ENCODE data around the gene SF3B2.

SF3B2 gene

DNA sequence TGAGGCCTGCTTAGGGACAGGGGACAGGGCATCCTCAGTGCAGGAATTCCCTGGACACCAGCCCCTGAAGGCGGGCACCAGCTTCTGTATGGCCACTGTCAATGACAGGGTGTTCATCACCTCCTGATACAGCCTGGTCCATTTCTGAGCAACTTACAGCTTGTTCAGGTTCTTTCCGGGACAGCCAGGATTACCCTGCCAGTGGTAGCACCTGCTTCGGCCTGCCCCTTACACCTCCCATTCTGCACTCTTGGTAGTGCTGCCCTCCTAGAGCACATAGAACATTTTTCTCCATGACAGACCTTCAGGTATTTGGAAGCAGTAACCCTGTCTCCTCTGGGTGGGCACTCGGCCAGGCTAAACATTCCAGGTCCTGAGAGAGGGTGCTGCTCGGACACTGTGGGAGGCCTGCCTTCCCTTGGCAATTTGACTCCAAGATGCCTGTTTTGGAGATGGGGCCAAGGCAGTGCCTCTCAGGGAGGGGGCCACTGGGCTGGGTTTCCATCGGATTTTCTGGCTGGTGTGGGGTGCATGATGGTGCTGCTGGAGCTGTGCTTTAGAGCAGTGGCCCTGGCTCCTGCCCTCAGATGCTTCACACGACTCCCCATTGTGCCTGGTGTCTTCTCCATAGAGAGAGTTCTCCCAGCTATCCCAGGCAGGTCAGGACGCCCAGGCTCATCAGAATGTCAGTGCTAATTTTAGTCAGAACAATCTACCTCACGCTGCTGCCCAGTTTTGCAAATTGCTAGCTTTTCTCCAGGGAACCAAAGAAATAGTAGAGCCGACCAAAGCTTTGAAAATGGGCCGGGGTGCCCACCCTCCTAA, 4.4 kb upstream of the SF3B2 start:
- H3K27ac ChIP-seq = no peak overlapping the region
- no peak for DNase-seq (ENCODE audit: low read depth, low spot score)

DNA sequence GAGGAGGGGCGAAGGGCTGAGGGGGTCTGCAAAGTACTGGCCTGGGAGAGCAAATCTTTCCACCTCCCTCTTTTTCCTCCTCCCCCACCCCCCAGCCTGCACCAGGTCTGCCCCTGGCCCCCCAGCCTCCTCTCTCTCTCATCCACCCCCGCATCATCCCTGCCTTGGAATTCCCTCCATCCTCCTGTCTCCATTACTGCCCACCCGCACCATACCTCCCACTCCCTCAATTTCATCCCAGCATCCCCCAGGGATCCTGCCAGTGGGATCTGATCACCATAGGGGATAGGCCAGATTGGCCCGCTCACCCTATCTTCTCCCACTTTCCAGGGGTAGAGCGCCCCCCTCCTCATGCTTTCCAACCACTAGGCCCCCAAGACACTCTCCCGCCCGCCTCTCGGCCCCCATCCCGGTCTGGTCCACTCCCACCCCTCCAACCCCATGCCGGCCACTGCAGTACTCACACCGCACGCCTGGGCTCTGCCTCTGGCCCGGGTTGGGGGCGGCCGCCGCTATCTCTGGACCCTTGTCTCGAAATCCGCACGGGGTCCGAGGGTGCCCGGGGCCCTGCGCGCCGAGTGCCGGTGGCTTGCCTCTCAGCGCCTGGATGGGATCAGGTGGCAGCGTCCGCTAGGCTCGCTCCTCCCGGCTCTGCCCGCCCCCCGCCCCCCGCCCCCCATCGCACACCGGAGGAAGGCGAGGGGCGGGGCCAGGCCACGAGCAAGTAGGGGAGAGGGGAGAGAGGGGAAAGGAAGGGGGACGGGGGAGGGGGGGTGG, 3.4 kb upstream of the SF3B2 start, which contains the start of gene GAL3ST3:
GAL3ST3 (minus strand) TSS at position 615 of the 777 bp plus-strand sequence. CDS start 3,746 bp downstream, outside the sequence.
- DNase-seq (ENCODE audit: low read depth, low spot score) = no peak
- H3K27ac ChIP-seq = no peak within 1 kb of the TSS

DNA sequence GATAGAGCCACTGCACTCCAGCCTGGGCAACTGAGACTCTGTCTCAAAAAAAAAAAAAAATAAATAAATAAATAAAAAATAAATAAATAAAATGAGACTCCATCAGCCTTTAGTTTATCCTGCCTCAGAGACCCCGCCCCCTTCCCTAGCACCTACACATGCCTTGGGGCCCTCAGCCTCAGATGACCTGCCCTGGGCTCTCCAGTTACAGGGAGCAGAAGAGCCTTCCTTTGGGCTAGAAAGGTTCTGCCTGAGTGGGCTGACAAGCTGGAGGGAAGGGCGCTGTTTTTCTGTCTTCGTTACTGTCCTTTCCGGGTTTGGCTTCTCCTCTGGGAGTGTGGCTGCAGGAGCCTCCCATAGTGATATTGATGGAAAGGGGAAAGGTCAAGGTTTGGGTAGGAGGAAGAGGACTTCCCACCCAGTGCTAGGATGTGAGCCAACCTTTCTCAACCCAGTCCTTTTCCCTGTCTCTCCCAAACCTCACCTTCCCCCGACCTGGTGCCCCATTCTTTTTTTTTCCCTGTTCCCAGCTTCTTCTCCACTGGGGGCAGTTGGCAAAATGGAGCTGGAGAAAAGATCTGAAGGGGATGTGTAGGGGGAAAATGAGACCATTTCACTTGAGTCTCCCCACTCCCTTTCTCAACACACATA, 1.5 kb upstream of the SF3B2 start:
- no peak for DNase-seq (ENCODE audit: low read depth, low spot score)
- H3K27ac ChIP-seq = peak overlapping the region; percentile 82

DNA sequence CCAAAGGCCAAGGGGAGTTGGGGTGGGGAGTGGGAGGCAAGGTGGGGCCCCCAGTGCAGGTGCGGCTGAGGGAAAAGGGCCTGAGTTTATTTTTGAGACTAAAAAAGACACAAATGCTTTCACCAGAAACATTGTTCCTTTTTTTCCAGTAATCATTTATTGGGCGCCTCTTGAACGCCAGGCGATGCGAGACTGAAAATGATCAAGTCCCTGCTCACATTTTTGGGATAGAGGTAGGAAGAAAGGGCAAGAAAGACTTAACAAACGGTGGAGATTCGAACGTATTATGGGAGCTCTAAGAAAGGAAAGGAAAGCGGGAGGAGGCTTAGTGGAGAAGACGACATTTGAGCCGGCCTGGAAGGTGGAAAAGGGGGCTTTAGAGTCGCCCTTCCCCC, 796 bp upstream of the SF3B2 start:
- H3K27ac ChIP-seq = peak overlapping the region; percentile 82
- DNase-seq (ENCODE audit: low read depth, low spot score) = no peak

DNA sequence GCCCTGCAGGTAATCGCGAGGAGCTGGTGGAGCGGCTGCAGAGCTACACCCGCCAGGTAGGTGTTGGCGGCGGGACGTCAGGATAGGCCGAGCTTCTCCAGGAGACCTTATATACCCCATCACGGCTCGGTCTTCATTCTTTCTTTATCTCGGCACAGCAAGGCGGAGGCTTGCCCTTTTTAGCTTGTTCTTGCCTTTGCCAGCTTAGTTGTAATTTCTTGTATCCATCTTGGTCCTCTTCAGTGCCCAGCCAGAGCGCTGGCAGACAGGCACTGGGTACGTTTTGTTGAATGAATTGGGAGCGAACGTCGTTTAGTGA, 459 bp downstream of the SF3B2 start:
- peak overlapping the region; percentile 82 for H3K27ac ChIP-seq
- DNase-seq (ENCODE audit: low read depth, low spot score) = no peak

DNA sequence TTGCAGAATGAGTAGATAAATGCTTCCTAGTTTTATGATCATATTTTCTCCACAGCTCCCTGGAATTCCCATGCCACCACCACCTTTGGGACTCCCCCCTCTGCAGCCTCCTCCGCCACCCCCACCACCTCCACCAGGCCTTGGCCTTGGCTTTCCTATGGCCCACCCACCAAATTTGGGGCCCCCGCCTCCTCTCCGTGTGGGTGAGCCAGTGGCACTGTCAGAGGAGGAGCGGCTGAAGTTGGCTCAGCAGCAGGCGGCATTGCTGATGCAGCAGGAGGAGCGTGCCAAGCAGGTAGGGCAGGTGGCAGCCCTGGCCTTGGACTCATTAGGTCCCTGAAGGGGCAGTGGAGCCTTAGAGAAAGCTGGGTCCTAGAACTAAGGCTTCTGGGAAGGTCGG, 2.9 kb downstream of the SF3B2 start:
- no peak overlapping the region for H3K27ac ChIP-seq
- no peak for DNase-seq (ENCODE audit: low read depth, low spot score)

DNA sequence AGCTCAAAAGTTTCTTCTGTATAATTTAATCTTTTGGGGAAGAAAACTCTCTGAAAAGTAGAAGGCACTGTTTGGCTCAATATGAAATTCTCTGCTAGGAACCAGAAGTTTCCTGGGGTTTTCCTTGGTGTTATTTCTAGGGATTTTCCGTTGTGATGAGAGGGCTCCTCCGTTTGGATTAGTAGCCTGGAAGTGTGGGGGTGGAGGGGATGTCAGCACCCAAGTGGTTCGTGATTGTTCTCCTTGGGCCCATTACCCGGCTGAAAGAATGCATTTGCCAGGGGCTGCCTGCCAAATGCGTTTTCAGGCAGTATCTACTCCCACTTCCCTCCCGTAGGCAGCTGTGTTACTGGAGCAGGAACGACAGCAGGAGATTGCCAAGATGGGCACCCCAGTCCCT, 4.3 kb downstream of the SF3B2 start:
- no peak for DNase-seq (ENCODE audit: low read depth, low spot score)
- no peak overlapping the region for H3K27ac ChIP-seq

DNA sequence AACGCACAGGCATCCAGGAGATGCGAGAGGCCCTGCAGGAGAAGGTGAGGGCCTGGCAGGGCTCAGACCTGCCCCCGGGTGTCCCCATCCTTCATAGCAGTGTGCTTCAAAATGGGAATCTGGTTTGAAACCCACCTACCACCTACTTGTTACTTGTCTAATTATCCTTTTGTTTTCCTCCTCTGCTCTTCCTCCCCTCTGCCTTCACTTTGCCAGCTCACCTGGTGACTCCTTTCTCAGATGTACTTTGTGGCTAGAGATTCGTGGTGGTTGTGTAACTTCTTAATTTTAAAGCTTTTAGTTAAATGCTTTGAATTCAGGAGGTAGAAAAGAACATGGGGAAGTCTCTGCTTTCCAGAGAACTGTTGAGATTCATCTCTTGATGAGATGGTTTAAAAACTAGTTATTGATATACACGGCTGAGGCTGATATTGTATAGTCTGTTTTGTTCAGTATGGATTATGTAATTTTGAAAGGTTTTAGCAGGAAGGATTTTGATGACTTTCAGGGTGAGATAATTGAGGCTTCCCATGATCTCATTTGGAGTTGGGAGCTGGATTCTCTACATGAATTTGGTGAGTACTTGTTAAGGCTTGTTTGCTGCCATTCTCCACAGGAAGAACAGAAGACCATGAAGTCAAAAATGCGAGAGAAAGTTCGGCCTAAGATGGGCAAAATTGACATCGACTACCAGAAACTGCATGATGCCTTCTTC, 8.0 kb downstream of the SF3B2 start:
- DNase-seq (ENCODE audit: low read depth, low spot score) = no peak
- H3K27ac ChIP-seq = peak overlapping the region; percentile 31

DNA sequence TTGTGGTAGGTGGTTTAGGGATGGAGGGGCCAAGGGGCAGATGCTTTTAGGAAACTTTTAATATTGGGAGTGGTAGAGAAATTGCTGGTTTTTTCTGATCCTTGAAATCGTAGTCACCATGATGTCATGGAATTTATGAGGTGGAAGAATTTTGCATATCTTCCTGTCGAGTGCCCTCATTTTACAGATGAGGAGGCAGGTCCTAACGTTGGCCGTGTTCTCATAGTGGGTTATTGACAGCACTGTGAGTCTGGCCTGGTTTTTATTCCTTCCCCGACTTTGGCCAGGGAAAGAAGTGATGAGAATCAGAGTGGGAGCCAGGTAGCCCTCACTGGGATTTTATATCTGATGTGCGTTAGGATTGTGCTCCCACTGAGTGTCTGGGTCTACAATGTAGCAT, 9.1 kb downstream of the SF3B2 start:
- no peak for DNase-seq (ENCODE audit: low read depth, low spot score)
- no peak overlapping the region for H3K27ac ChIP-seq

DNA sequence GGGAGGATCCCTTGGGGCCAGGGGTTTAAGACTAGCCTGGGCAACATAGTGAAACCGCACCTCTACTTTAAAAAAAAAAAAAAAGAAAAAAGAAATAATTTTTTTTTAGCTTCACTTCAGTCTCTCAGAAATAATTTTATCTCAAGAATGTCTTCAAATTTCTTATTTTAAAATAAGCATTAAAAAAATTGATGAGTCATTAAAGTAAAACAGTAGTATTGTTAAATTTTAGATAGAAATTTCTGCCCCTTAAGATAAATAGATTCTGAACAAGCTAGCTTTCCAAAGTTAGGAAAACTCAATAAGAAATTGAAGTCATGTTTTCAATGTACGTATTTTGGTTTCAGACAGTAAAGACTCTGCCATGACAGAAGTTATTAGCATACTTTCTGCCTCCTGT, 10.2 kb downstream of the SF3B2 start:
- no peak for DNase-seq (ENCODE audit: low read depth, low spot score)
- H3K27ac ChIP-seq = no peak overlapping the region

DNA sequence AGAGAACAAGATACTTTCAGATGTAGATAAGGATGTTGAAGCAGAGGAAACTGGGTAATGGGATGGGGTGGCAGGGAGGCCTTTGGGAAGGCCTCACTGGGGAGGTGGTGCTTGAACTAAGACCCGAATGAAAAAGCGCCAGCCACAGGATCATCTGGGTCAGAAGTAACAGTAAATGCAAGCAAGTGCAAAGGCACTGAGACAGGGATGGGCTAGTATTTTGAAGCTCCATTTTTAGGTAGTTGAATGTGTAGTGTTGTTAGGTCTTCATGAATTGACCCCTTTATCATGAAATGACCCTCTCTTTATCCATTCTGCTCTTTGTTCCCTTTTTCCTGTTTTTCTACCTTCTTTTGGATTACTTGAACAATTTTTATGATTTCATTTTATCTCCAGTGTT, 11.7 kb downstream of the SF3B2 start:
- H3K27ac ChIP-seq = no peak overlapping the region
- no peak for DNase-seq (ENCODE audit: low read depth, low spot score)

DNA sequence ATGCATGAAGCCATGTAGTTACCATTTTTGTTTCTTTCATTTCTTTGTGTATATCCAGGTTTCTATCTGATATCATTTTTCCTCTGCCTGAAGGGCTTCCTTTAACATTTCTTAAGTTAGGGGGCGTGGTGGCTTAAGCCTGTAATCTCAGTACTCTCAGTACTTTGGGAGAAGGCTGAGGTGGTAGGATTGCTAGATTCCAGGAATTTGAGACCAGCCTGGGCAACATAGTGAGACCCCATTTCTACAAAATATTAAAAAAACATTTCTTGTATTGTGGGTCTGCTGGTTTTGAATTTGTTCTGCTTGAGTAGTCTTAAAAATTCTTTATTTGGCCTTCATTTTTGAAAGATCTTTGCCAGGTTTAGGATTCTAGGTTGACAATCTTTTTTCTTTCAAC, 12.4 kb downstream of the SF3B2 start:
- DNase-seq (ENCODE audit: low read depth, low spot score) = no peak
- H3K27ac ChIP-seq = no peak overlapping the region

DNA sequence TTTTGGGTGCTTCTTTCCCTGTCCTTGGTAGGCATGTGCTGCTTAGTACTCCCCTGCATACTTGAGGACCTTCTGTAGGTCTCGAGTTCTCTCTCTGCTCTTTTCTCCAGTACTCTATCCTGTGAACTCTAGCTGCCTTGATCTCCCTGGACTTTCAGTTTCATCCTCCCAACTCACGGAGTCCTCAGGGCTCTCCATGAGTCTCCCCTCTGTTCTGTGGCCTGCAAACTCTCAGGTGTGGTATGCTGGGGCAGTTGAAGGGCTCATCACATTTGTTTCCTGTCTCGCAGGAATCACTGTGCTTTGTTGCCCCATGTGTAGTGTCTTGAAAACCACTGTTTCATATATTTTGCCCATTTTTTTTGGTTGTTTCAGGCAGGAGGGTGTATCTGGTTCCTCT, 14.6 kb downstream of the SF3B2 start:
- DNase-seq (ENCODE audit: low read depth, low spot score) = no peak
- no peak overlapping the region for H3K27ac ChIP-seq

DNA sequence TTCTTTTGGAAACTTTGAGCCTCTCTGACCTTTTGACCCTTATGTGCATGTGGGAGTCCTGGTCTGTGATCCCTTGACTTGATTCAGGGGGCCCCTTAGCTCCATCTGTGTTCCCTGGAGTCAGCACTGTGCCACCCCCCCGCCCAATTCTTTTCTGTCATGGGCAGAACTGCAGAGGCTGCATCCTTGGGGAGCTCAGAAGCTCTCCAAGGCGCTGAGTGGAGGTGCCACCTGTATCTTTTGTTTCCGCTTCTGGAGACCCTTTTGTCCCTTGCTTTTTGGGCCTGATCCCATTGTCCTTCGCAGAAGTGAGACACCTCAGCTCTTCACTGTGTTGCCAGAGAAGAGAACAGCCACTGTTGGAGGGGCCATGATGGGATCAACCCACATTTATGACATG, 15.5 kb downstream of the SF3B2 start:
- no peak overlapping the region for H3K27ac ChIP-seq
- DNase-seq (ENCODE audit: low read depth, low spot score) = no peak

DNA sequence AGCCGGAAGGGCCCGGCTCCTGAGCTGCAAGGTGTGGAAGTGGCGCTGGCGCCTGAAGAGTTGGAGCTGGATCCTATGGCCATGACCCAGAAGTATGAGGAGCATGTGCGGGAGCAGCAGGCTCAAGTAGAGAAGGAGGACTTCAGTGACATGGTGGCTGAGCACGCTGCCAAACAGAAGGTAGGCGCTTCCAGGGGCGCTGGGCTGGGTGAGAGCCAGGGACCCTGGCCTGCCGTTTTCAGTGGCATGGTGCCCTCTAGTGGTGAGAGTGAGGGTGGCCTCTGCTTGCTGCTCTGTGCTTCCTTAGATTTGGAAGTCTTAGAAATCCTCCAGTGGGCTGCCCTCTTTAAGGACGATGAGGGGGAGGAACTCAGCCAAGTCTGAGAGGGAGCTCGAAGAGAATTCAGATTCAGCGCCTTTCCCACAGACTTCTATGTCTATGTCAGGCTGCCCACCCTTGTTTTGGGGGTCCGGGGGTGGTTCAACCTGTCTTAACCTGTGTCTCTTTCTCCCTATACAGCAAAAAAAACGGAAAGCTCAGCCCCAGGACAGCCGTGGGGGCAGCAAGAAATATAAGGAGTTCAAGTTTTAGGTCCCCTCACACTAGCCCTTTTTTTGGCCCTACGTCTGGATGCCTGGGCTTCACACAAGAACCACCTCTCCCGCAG, 16.1 kb downstream of the SF3B2 start:
- no peak for DNase-seq (ENCODE audit: low read depth, low spot score)
- peak overlapping the region; percentile 78 for H3K27ac ChIP-seq

DNA sequence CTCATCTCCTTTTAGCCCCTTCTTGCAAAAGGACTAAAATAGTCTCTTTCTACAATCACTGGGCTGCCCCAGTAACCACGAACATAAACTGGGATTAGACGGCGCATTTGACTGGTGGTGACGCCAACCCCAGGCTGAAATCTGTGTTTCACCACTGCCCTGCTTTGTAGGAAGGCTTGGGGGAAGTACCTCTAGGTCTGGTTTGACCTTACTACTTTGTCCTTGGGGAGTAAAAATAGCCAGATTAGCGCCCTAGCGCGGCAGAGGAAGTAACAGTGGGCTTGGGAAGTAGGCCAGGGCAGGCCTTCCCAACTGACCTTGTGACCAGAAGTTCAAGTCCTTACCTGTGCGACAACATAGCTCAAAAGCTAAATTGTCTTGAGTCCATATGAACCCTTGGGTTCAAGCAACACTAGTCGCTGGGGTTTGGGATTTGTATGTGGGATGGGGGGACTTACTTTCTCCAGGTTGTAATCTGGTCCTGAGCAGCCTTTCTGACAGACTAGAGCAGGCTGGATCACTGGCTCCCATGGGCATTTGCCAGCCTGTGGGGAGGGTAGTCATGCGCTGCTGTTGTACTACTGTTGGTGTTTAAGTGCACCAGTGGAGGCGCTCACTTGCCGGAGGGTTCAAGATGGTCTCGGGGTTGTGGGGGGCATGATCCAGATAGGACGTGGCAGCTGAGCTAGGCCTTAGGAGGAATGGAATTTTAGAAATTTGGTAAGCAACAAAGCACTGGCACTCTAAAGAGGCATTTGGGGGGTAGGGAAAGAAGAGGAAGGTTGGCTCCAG, 17.0 kb downstream of the SF3B2 start:
- DNase-seq (ENCODE audit: low read depth, low spot score) = no peak
- peak overlapping the region; percentile 78 for H3K27ac ChIP-seq

DNA sequence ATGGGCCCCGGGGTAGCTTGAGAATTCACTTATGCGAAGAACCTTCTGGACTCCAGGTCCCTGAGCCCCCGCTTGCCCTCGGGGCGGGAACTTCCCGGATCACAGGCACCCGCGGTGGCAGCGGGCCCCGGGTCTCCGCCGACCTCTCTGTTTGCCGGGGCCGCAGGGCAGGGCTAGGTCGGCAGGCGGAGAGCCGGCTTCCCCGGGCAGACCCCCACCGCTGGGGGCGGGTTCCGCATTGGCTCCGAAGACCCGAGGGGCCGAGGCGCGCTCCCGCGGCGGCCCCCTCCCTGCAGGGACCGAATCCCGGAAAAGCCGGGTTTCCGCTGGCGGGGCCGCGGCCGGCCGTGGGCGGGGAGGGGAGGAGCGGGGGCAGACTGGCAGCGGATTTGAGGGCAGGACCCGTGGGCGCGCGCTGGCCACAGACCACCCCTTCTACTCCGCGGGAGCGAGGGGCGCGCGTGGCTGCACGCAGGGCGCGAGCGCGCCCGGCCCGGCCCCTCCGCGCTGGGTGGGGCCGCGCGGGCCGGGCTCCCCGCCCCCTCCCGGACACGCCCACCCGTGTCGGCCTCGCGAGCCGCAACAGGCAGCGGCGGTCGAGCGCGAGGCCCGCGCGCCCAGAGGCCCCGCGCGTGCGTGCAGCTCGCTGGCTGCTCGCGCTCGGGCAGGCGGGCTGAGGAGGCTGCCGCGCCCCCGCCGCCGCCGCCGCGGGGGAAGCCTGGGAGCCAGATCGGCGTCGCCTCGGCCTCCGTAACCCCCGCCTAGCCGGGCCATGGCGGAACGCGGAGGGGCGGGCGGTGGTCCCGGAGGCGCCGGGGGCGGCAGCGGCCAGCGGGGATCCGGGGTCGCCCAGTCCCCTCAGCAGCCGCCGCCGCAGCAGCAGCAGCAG, 17.8 kb downstream of the SF3B2 start, which contains the start of gene PACS1:
PACS1 (plus strand) TSS at position 558 of the 889 bp plus-strand sequence; CDS start at position 773, 215 bp downstream.
- no peak for DNase-seq (ENCODE audit: low read depth, low spot score)

More for the DNA sequence above, 17.8 kb downstream of the SF3B2 start, which contains the start of gene PACS1:
- peak within 1 kb of the TSS; percentile 78 for H3K27ac ChIP-seq

Data from epithelial cell of prostate (primary cell).